H1 (cell line): ENCODE data around the gene RSPO1. TPM values are rescaled to one million over a fixed set of nuclear protein-coding genes. Genes with fewer than 3 reads are reported as not detected.

Experiments used
- CTCF ChIA-PET: fragments of 300-600 bp; sonication (Branson Sonifier 250); formaldehyde crosslinking; loops from one replicate; lab custom pipeline; 2021; ENCODE audit not compliant: partially characterized antibody; lab: Charles Lee
- POLR2A ChIA-PET: fragments of 300-600 bp; sonication (Branson Sonifier 250); formaldehyde crosslinking; loops from one replicate; lab custom pipeline; 2021; ENCODE audit warnings: inconsistent platforms; ENCODE audit not compliant: partially characterized antibody; lab: Charles Lee
- DNase-seq, 2 experiments: peaks; one replicate each; pipeline versions ENCODE4 v3.0.0 to v3.0.0-alpha.2; 2010 to 2022; ENCODE audit warnings: low spot score in 2 of 2, low read depth in 1 of 2, mixed read lengths in 1 of 2
- FAIRE-seq: peaks from 2 replicates; lab custom pipeline; 2011; peaks lifted over from hg19 to GRCh38; lab: Jason Lieb, UNC
- H2AFZ ChIP-seq: 2 replicates; pipeline ENCODE4 v1.8.1; 2012; ENCODE audit warnings: low read length, inconsistent platforms
- H2AK5ac ChIP-seq: 2 replicates; pipeline ENCODE4 v1.6.1; 2013; ENCODE audit warnings: low read depth, low read length
- H2BK120ac ChIP-seq: replicated peaks from 2 replicates; pipeline ENCODE3; 2013; ENCODE audit warnings: low read depth, low read length, inconsistent platforms
- H2BK12ac ChIP-seq: 2 replicates; pipeline ENCODE4 v1.6.1; 2013; ENCODE audit warnings: low read depth, low read length
- H2BK15ac ChIP-seq: 2 replicates; pipeline ENCODE4 v1.6.1; 2013; ENCODE audit warnings: low read length
- H2BK20ac ChIP-seq: 2 replicates; pipeline ENCODE4 v1.6.1; 2013; ENCODE audit warnings: low read length
- H2BK5ac ChIP-seq: 2 replicates; pipeline ENCODE4 v1.6.1; 2013; ENCODE audit warnings: low read depth, low read length
- H3K14ac ChIP-seq: 2 replicates; pipeline ENCODE4 v1.6.1; 2013; ENCODE audit warnings: inconsistent platforms; ENCODE audit not compliant: insufficient read length
- H3K18ac ChIP-seq: 2 replicates; pipeline ENCODE4 v1.6.1; 2013; ENCODE audit warnings: low read length; ENCODE audit errors: extremely low read depth
- H3K23ac ChIP-seq: 2 replicates; pipeline ENCODE4 v1.6.1; 2013; ENCODE audit warnings: inconsistent platforms; ENCODE audit not compliant: insufficient read length
- H3K23me2 ChIP-seq: 2 replicates; pipeline ENCODE4 v1.6.1; 2013; ENCODE audit warnings: low read depth, low read length
- H3K27ac ChIP-seq: 2 replicates; pipeline ENCODE4 v1.6.1; 2011; ENCODE audit warnings: low read depth, low read length, inconsistent platforms
- H3K27me3 ChIP-seq, 4 experiments: replicated peaks in 1 of 4; 1 replicate in 1 of 4; 2 replicates in 3 of 4; pipeline versions ENCODE4 v1.6.1 to v1.8.1; 2011 to 2013; ENCODE audit warnings: low read length in 3 of 4, mild to moderate bottlenecking in 3 of 4, inconsistent platforms in 2 of 4, mixed read lengths in 2 of 4, moderate library complexity in 1 of 4; ENCODE audit not compliant: control insufficient read depth in 3 of 4, insufficient read depth in 3 of 4; ENCODE audit errors: extremely low read depth in 1 of 4
- H3K36me3 ChIP-seq, 4 experiments: 2 replicates each; pipeline versions ENCODE4 v1.6.1 to v1.8.1; 2011 to 2013; ENCODE audit warnings: mild to moderate bottlenecking in 4 of 4, low read length in 3 of 4, moderate library complexity in 2 of 4, control low read depth in 1 of 4, inconsistent platforms in 1 of 4; ENCODE audit not compliant: insufficient read depth in 4 of 4, control insufficient read depth in 2 of 4
- H3K4ac ChIP-seq: replicated peaks from 2 replicates; pipeline ENCODE3; 2013; ENCODE audit warnings: low read length, low read depth, mixed read lengths, inconsistent platforms; ENCODE audit not compliant: insufficient read length
- H3K4me1 ChIP-seq, 4 experiments: replicated peaks in 1 of 4; 1 replicate in 1 of 4; 2 replicates in 3 of 4; pipeline versions ENCODE4 v1.6.1 to v1.8.1; 2011 to 2013; ENCODE audit warnings: low read length in 3 of 4, inconsistent platforms in 2 of 4, mixed read lengths in 1 of 4; ENCODE audit not compliant: insufficient read depth in 4 of 4, control insufficient read depth in 3 of 4
- H3K4me2 ChIP-seq, 2 experiments: 2 replicates each; pipeline versions ENCODE4 v1.6.1 to v1.8.1; 2011 to 2013; ENCODE audit warnings: low read depth in 2 of 2, low read length in 2 of 2, control low read depth in 1 of 2, inconsistent platforms in 1 of 2, mild to moderate bottlenecking in 1 of 2; ENCODE audit not compliant: insufficient read depth in 1 of 2
- H3K4me3 ChIP-seq, 4 experiments: fragments of 200-600, 300-600 bp in 1 of 4; sonication (generic), shearing (Covaris generic), sonication (Bioruptor Twin) in 1 of 4; 2 replicates each; pipeline versions ENCODE4 v1.5.1 to v1.8.1; 2011 to 2016; ENCODE audit warnings: low read length in 4 of 4, low read depth in 3 of 4, control low read depth in 2 of 4, inconsistent platforms in 2 of 4, mild to moderate bottlenecking in 2 of 4, mixed read lengths in 1 of 4, moderate library complexity in 1 of 4; ENCODE audit not compliant: insufficient read depth in 2 of 4; ENCODE audit errors: extremely low read depth in 1 of 4
- H3K56ac ChIP-seq: replicated peaks from 2 replicates; pipeline ENCODE3; 2013; ENCODE audit warnings: low read depth, mild to moderate bottlenecking, mixed read lengths, low read length, inconsistent platforms; ENCODE audit not compliant: insufficient read length
- H3K79me1 ChIP-seq: 2 replicates; pipeline ENCODE4 v1.6.1; 2013; ENCODE audit warnings: low read depth, low read length, control low read depth
- H3K79me2 ChIP-seq, 2 experiments: 2 replicates each; pipeline versions ENCODE4 v1.6.1 to v1.8.1; 2012 to 2013; ENCODE audit warnings: low read length in 2 of 2, mild to moderate bottlenecking in 2 of 2, inconsistent platforms in 1 of 2; ENCODE audit not compliant: insufficient read depth in 2 of 2, control insufficient read depth in 1 of 2
- H3K9ac ChIP-seq, 4 experiments: replicated peaks in 1 of 4; 1 replicate in 1 of 4; 2 replicates in 3 of 4; pipeline versions ENCODE4 v1.6.1 to v1.8.1; 2011 to 2013; ENCODE audit warnings: low read depth in 3 of 4, low read length in 3 of 4, control low read depth in 2 of 4, mild to moderate bottlenecking in 2 of 4, moderate library complexity in 2 of 4, inconsistent platforms in 1 of 4; ENCODE audit errors: extremely low read depth in 1 of 4
- H3K9me3 ChIP-seq, 2 experiments: 2 replicates each; pipeline versions ENCODE4 v1.6.1 to v1.8.1; 2012 to 2013; ENCODE audit warnings: mild to moderate bottlenecking in 2 of 2, moderate library complexity in 2 of 2, control low read depth in 1 of 2, inconsistent platforms in 1 of 2, low read depth in 1 of 2, low read length in 1 of 2, mixed read lengths in 1 of 2; ENCODE audit not compliant: insufficient read depth in 2 of 2
- H4K20me1 ChIP-seq, 2 experiments: replicated peaks in 1 of 2; 2 replicates each; pipeline versions ENCODE3 to v1.8.1; 2011 to 2013; ENCODE audit warnings: inconsistent platforms in 2 of 2, low read length in 2 of 2, mild to moderate bottlenecking in 1 of 2; ENCODE audit not compliant: insufficient read depth in 2 of 2, control insufficient read depth in 1 of 2
- H4K5ac ChIP-seq: 2 replicates; pipeline ENCODE4 v1.6.1; 2013; ENCODE audit warnings: low read length, low read depth, mixed read lengths, inconsistent platforms; ENCODE audit not compliant: insufficient read length
- H4K8ac ChIP-seq: 2 replicates; pipeline ENCODE4 v1.8.0; 2013; ENCODE audit warnings: mild to moderate bottlenecking, moderate library complexity, low read length, inconsistent platforms; ENCODE audit not compliant: insufficient read depth; ENCODE audit errors: extremely low read depth
- H4K91ac ChIP-seq: replicated peaks from 2 replicates; pipeline ENCODE3; 2013; ENCODE audit warnings: low read length, mixed read lengths, inconsistent platforms; ENCODE audit not compliant: insufficient read length
- ASH2L ChIP-seq: fragments of 200-600, 300-600 bp; sonication (generic); IDR thresholded peaks from one replicate; pipeline ENCODE4 v1.7.1; 2017; ENCODE audit warnings: low read length
- BACH1 ChIP-seq: IDR thresholded peaks from 2 replicates; pipeline ENCODE4 v1.6.1; 2012; ENCODE audit warnings: low read length, improper control_type of control experiment
- BRCA1 ChIP-seq: IDR thresholded peaks from 2 replicates; pipeline ENCODE4 v1.6.1; 2012; ENCODE audit warnings: low read depth, low read length, improper control_type of control experiment
- CBX5 ChIP-seq: fragments of 300-800, 300-1000 bp; sonication (generic); IDR thresholded peaks from 2 replicates; pipeline ENCODE4 v1.7.1; 2016; ENCODE audit warnings: antibody characterized with exemption, low read length, low read depth
- CHD1 ChIP-seq: IDR thresholded peaks from 2 replicates; pipeline ENCODE4 v1.6.1; 2012; ENCODE audit warnings: low read depth, low read length, improper control_type of control experiment
- CREB1 ChIP-seq: IDR thresholded peaks from 2 replicates; pipeline ENCODE4 v1.6.1; 2012; ENCODE audit warnings: inconsistent platforms
- EZH2 ChIP-seq: fragments of 200-600 bp; sonication (generic); IDR thresholded peaks from 2 replicates; pipeline ENCODE4 v1.7.1; 2012; ENCODE audit warnings: low read depth, mild to moderate bottlenecking, moderate library complexity, low read length, inconsistent platforms; ENCODE audit not compliant: severe bottlenecking
- MAFK ChIP-seq: IDR thresholded peaks from 2 replicates; pipeline ENCODE4 v1.6.1; 2012; ENCODE audit warnings: low read depth, mild to moderate bottlenecking, improper control_type of control experiment, low read length
- MAX ChIP-seq: IDR thresholded peaks from 2 replicates; pipeline ENCODE4 v1.6.1; 2012; ENCODE audit warnings: inconsistent platforms
- RNF2 ChIP-seq: fragments of 200-900, 300-1000 bp; sonication (generic); IDR thresholded peaks from 2 replicates; pipeline ENCODE4 v1.7.1; 2016; ENCODE audit warnings: borderline replicate concordance, low read depth, mild to moderate bottlenecking, antibody characterized with exemption, low read length; ENCODE audit not compliant: poor library complexity, severe bottlenecking; ENCODE audit errors: missing control alignments
- SRF ChIP-seq: IDR thresholded peaks from 2 replicates; pipeline ENCODE4 v1.6.1; 2011; ENCODE audit warnings: mild to moderate bottlenecking, low read depth, low read length, moderate library complexity
- TEAD4 ChIP-seq: IDR thresholded peaks from 2 replicates; pipeline ENCODE4 v1.6.1; 2012; ENCODE audit warnings: low read depth, low read length, inconsistent platforms, mixed read lengths
- WGBS, 2 experiments: shearing (Covaris generic) in 1 of 2; methylation state at CpG; one replicate each; pipeline versions ENCODE4 v1.1.6 to v1.1.7; 2013 to 2015; ENCODE audit warnings: low lambda C conversion rate in 2 of 2, mixed read lengths in 2 of 2, inconsistent platforms in 1 of 2, low coverage in 1 of 2, missing lambda C conversion rate in 1 of 2; ENCODE audit not compliant: insufficient replicate concordance in 2 of 2, insufficient coverage in 1 of 2, insufficient read length in 1 of 2; ENCODE audit errors: extremely low coverage in 1 of 2, missing lambda C conversion rate in 1 of 2; 5-methylcytosine and 5-hydroxymethylcytosine counted together
- polyA plus RNA-seq, 7 experiments: library from polyadenylated mRNA; depleted of rRNA in 3 of 7; stranded (reverse) in 5 of 7; unstranded in 2 of 7; fragments of >200 nt in 5 of 7; fragments of 200-250 nt in 2 of 7; gene quantifications; 1 replicate in 5 of 7; 2 replicates in 1 of 7; 4 replicates in 1 of 7; pipeline versions ENCODE4 v1.2.1 to v1.2.3, GENCODE V29; 2011 to 2013; ENCODE audit warnings: missing spikeins in 2 of 7, mixed read lengths in 2 of 7
- total RNA-seq: library from RNA; stranded (reverse); fragmentation: NEBNext Ultra II Directional; extraction: Animal tissue kit (Norgen Biotek cat#: 25700); gene quantifications from 2 replicates; pipeline ENCODE4 v1.2.1, GENCODE V29; 2021

RSPO1 gene
- total and polyA plus RNA-seq, 2 of the 8 experiments (the other 6 are each of a cell fraction or from before 2014, with no cell fraction given): 0.39 TPM; not detected in 1

- Histone ChIP-seq H3K4me1 (peaks cover 0 to 15% (median 7%) of the 10 kb centered on the region in 4 experiments; a peak in 6 of 7 replicates), H3K18ac (no peak overlapping the region), H3K9ac (no peak overlapping the region), H3K23me2 (peaks cover 2% of the 10 kb centered on the region; the same call in 1 of the 2 replicates), H3K27ac (no peak overlapping the region), H2BK15ac (no peak overlapping the region), H3K79me1 (no peaks in the 10 kb centered on the region), H2BK20ac (no peak overlapping the region), H3K27me3 (peaks cover 57 to 92% (median 77%) of the 10 kb centered on the region in 4 experiments), H3K4ac (no peak overlapping the region), H3K9me3 (no peaks in the 10 kb centered on the region), H4K20me1 (peaks cover 6 to 8% of the 10 kb centered on the region in 2 experiments), H4K91ac (no peak overlapping the region), H4K8ac (peak overlapping the region; percentile 23; the same call in 1 of the 2 replicates), H2BK12ac (no peak overlapping the region), H3K4me3 (no peak overlapping the region; a peak in 1 of 8 replicates), H4K5ac (no peak overlapping the region), H3K23ac (no peak overlapping the region), H2AFZ (no peak overlapping the region), H3K4me2 (peak overlapping the region; percentile 4 to 11; a peak in 1 of 4 replicates), H2AK5ac (no peak overlapping the region), H3K79me2 (no peaks in the 10 kb centered on the region), H3K14ac (no peak overlapping the region), H2BK5ac (no peak overlapping the region), H2BK120ac (no peak overlapping the region), H3K36me3 (no peaks in the 10 kb centered on the region), H3K56ac (no peak overlapping the region)
- no peak for FAIRE-seq
- POLR2A ChIA-PET: no interaction called here
- WGBS, 2 experiments: 55% methylated on average over 15 of the region's 15 CpGs; no CpG with 5 or more reads in 1 of the 2 experiments
- CTCF ChIA-PET: interaction anchor here (0.6 to 5.2 kb wide), 7 partner anchors 9 to 1563 kb away, joined by 3 to 36 read pairs (median 3); no protein-coding TSS in a partner anchor
- DNase-seq: no peak
- TF ChIP-seq ASH2L (no peak), RNF2 (no peak), SRF (no peak), TEAD4 (no peak), BACH1 (no peak), MAX (no peak), CBX5 (no peak), EZH2 (no peak), MAFK (no peak), CHD1 (no peak), BRCA1 (no peak), CREB1 (no peak)
These were observed 4.2 kb downstream of the RSPO1 start for GRCh38 chr1:37630426-37631028.
